GM19238 (cell line): ENCODE results near the gene PRR20G.
"Not testable (repeated sequence)": the region's sequence is repeated elsewhere in the genome, so short reads cannot be mapped to it uniquely, and the experiment has no call there.

ENCODE experiments used
- DNase-seq: peaks from one replicate; pipeline ENCODE4 v3.0.0; 2011; ENCODE audit warnings: low spot score; ENCODE audit not compliant: insufficient read length

Gene PRR20G

DNA sequence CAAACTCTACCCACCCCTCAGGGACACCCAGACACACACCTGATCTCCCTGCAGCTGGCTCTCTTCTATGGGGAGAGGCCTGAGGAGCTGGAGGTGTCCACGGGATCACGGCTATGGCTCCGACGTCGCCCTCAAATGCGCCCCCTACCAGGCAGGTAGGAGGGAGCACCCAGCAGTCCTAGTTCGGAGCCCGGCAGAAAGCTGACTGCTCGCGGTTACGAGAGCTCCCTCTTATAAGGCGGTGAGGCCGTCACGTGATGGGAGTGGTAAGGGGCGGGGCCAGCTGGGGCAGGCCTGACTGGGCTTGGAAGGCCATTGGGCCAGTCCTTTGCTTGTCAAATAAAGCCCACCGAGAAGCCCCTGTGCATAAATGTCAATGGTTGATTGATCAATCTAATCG lies at the start of gene PRR20G:
TSS of gene PRR20G (minus strand) at position 207 of the 400 bp plus-strand sequence. CDS start 681 bp downstream, outside the sequence.
- no peak for DNase-seq

DNA sequence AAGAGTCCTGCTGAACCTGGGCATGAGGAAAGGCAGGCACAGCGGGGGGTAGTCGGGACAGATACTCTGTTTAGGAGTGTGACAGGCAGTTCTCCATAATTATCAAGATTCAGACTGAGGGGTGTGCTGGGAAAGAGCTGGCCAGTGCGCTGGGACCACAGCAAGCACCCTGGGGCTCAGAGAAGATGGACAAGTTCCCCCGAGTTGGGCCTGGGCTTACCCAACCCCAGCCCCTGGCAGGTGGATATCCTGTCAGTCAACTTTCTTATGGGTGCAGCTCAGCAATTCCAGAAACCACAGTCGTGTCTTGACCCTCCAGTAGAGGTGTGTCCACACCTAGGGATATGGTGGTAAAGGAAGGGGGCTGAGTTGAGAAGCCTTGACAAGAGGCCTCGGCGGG lies 49.2 kb upstream of the PRR20G start:
- no peak for DNase-seq

DNA sequence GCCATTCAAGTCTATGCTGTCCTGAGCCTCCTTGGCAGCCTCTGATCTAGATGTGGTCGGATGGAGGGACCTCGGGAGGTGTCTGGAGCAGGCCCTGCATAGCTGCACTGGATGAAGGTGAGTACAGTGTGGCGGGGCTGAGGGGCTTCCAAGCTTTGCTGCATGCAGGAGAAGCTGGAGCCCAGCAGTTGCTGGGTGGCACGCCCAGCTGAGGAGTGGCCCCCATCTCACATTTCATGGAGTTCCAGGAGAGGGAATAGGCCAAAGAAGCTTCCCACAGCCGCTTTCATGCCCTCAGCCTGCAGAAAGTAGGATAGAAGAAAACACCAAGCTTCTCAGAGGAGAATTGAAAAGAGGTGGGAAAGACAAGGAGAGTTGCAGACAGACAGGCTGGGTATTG lies 48.3 kb upstream of the PRR20G start:
- DNase-seq, result no peak

DNA sequence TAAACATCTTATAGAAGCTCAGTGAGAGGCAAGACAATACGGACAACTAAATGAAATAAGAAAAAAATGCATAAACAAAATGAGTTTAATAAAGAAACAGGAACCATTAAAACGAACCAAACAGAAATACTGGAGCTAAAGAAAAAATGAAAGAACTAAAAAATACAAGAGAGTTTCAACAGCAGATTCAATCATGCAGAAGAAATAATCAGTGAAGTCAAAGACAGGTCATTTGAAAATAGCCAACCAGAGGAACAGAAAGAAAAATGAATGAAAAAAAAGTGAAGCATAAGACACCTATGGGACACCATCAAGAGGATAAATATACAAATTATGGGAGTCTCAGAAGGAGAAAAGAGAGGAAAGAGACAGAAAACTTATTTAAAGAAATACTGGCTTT lies 42.5 kb upstream of the PRR20G start:
- DNase-seq, result no peak

DNA sequence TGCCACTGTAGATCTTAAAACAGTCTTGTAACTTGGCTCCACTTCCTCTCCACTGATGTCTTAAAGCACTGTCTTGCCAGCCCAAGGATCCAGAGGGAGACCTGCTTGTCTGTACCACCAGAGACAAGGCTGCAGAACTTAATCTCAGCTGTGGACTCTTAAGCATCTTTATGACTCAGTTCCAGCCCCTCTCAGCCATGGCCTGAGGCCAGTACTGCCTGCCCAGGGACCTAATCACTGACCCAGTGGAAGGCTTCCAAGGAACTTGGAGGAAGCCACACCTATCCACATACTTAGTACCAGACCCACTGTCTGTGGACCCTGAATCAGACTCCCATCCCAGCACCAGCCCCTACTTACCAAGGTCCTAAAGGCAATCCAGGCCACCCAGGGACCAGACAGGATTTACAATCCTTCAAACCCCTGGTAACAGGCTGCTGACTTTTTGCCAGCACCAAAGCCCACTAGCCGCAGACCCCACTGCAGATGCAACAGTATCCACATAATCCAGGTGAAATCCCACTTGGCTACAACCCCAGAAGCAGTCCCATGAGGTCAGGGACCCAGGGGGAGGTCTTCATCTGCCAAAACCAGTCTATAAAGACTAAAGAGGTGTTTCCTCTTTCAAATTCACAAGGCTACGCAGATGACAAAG lies 41.9 kb upstream of the PRR20G start:
- DNase-seq, result no peak

DNA sequence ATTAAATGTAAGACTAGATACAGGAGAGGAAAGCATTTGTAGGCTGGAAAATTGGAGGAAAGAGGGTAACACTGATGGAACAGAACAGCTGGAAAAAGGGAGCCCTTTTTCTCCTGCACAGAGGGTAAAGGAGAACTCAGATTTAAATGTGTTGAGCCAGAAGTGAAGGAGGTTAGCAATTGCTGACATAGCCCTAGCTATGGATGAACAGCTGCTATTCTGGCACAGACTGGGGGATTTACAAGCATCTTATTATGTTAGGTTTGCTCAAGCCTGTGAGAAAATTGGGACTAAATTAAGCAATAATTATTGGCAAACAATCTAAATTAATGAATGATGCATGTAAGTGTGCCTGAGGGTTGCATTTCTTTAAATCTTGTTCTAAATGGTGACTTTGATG lies 40.6 kb upstream of the PRR20G start:
- no peak for DNase-seq

DNA sequence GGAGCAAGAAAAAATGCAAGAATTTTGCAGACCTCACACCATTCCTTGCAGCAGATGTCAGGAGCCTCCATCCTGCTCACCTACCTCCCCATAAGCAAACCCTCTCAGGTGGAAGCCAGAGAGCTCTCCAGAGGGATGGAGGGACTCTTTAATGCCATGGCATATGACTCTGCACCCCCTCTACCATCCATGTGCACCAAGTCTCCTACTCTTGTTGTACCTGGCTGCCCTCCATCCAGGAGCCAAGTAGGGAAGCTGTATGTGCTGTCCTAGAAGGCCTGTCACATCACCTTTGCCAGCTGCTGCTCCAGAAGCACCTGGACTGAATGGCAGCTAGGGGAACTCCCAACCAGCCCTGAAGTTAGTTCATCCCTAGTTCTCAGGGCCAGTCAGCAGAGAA lies 38.5 kb upstream of the PRR20G start:
- DNase-seq, result no peak

DNA sequence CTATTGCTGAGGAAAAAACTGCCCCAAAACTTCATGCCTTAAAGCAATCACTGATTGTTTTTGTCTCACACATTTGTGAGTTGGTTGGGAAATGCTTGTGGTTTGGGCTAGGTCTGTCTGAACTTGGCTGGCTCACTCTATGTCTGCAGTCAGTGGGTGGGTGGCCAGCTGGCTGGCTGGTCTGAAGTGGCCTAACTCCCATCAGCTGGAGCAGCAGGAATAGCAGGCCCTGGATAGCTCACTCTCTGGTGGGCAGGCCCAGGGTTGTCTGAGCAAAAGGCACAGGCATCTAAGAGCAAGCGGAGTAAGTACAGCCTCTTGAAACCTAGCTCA lies 37.7 kb upstream of the PRR20G start:
- DNase-seq, result no peak

DNA sequence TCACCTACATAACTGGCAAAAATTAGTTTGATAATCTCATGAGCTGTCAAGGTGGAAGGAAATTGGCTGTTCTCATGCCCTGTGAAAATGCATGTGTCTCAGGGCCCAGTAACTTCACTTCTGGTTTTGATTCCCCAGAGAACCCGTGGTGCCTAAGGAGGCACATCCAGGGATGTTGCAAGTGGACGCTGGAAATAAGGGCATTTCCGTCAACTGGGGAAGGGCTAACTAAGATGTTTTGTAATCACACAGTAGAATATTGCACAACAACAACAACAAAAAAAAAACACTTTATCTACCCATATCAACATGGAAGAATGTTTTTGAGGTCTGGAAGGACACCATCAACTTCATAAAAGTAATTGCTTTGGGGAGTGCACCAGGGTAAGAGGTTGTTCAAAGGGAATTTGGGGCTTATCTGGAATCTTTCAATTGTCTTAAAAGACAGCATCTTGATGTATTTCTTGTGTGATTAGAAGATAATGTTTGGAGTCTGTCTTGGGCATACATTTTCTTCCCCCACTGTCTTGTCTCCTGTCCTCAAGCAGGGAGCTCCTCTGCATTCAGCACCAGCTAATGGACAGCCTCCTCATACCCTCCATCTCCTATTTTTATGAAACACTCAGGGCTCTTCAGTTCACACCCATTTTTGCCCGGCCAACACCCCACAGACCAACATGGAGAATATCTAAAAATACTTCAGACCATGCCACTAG lies 37.2 kb upstream of the PRR20G start:
- DNase-seq, result no peak

DNA sequence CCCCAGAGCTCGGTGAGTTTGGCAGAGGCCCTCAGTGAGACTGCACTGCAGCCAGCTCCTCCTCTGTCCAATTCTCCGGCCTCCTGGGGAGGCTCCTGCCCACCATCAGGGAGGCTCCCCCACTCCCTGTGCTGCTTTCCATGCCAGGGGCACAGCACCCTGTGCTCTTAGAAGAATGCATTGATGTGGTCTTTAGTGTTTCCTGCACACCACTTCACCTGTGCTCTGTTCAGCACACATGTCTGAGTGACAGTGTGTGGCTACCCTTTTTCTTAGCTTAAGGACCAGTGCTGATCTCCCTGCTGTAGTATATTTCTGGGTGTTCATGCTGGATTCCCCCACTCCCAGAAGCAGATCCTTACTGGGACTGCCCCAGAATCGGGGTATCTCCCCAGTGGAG lies 36.2 kb upstream of the PRR20G start:
- no peak for DNase-seq

DNA sequence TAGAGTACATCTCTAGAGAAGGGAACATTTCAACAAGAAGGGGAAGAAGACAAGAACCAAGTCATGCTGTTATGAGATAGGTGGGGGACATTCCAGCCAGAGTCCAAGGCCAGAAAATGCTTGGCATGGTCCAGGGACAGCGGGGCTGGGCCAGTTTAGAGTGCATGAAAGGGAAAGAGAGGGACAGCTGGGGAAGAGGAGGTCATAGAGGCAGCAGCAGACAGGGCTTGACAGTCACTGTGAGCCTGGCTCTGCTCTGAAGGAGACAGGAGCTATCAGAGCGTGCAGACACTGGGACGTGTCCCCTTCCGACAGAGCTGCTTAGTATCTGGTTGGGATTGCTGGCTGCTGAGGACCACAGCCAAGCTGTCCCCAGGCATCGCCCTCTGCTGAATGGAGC lies 35.7 kb upstream of the PRR20G start:
- no peak for DNase-seq

DNA sequence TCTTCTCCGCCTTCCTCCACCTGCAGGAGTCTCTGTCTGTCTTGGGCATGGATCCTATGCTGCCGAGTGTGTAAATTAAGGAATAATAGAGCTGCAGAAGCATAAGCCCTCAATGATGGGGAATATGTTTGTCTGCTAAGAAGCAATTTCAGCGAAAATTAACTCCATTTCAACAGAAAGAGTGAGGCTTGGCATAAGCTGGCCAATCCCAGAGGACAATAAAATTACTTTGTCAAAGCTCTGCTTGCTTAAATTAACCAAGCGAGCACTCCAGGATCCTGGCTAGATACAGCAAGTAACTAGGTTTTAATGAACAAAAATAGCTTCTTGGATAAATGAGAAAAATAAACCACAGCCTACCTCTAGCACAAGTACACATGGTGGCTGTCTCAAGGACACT lies 33.5 kb upstream of the PRR20G start:
- no peak for DNase-seq

DNA sequence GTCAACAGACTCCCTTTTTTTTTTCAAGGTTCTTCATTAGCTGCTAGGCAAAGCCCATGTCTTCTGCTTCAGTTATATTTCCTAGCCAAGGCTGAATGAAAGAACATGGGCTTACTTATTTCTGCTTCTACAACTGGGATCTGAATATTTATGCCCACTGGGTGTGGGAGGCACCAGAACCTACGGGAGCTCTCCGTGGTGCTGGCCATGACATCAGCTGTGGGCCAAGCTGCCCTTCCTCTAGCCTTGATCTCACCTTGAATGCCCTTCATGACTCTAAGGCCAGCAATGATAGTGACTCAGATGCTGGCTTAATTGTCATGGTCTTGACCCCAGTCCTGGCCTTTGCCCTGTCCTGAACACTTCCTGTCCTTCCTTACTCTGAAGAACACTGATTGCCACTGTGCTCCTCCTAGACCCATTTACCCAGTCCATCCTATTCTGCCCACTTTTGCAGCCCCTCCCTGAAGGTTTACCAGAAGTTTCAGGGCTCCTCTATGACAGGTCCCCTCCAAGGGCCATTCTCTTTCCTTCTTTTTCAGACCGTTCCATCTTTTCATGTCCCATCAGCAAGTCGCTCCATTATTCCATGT lies 32.8 kb upstream of the PRR20G start:
- DNase-seq, result no peak

DNA sequence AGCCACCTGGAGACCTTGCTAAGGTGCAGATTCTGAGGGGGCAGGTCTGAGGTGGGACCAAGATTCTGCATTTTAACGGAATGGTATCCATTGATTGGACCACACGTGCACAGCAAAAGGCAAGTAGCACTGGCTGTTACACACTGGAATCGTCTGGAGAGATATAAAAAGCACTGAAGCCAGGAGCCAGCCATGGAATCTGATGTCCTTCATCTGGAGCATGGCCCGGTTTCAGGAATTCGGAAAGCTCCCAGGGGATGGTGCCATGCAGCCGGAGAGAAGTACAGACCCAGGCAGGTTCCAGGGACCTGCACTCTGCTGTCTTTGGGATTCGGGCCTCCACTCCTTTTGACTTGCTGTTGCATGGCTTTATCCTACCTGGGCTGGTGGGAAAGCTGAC lies 28.8 kb upstream of the PRR20G start:
- DNase-seq, result no peak

DNA sequence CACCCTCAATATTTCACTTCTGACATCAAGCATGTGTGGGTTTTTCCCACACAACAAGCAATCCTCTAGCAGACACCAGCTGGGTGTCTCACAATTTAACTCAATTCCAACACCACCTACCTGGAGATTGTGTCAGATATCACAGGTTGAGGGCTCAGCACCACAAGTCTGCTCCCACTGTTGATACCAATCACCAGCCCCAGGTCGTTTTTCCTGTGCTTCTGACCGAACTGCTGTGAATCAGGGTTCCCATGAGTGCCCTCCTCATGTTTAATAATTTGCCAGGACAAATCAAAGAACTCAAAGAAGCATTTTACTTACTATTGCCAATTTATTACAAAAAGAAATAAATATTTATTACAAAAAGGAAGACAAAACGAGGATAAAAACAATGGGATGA lies 25.0 kb upstream of the PRR20G start:
- DNase-seq, result no peak

DNA sequence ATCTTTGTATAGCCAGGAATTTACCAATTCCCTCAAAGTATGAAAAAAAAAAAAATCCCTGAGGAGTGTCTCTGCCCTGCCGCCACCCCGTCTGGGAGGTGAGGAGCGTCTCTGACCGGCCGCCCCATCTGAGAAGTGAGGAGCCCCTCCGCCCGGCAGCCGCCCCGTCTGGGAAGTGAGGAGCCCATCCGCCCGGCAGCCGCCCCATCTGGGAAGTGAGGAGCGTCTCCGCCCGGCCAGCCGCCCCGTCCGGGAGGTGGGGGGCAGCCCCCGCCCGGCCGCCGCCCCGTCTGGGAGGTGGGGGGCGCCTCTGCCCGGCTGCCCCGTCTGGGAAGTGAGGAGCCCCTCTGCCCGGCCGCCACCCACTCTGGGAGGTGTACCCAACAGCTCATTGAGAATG lies 21.0 kb upstream of the PRR20G start:
- DNase-seq, result not testable (repeated sequence)

DNA sequence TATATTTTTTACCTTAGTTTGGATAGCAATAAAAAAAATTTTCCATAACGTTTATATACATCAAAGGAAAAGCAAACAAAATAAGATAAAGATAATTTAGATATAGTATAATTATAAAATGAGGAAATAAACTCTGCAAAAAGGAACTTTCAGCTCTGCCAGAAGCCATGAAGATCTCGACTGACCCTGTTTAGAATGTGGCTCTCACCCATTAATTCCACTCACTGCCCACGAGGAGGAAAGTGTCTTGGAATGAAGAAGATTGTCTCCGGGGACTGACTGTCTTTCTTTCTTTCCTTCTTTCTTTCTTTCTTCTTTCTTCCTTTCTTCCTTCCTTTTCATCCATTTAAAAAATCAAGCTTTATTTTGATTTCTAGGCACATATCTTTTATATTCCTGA lies 20.1 kb upstream of the PRR20G start:
- no peak for DNase-seq

DNA sequence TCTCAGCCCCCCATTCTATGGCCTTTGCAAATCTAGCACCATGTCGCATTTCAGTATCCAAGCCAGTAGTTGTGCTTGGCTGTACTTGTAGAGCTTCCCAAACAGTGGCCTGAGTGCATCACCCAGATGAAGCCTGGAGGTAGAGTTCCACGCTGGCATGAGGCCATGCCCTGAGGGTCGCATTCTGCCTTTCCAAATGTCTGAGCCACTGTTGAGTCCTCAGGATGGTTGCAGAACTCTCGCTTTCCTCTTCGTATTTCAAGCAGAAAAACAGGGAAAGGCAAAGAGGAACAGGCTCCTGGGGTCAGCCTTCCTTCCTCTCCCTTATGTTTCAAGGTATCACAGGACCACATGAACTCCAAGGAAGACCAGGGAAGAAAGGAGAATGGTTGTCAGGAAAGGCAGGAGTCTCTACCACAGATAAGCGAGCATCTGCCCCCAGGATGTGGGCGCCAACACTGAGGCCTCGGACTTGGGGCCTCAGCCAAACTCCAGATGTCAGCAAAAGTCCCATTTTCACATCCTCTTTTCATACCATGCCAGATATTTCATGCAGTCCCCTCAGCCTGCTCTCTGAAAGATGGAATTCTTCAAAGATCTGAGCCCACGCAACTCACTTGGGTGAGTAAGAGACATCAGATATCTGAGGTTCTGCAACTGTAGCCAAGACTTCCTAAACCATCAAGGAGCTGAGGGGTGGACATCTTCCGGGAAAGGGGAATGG lies 19.4 kb upstream of the PRR20G start:
- no peak for DNase-seq

DNA sequence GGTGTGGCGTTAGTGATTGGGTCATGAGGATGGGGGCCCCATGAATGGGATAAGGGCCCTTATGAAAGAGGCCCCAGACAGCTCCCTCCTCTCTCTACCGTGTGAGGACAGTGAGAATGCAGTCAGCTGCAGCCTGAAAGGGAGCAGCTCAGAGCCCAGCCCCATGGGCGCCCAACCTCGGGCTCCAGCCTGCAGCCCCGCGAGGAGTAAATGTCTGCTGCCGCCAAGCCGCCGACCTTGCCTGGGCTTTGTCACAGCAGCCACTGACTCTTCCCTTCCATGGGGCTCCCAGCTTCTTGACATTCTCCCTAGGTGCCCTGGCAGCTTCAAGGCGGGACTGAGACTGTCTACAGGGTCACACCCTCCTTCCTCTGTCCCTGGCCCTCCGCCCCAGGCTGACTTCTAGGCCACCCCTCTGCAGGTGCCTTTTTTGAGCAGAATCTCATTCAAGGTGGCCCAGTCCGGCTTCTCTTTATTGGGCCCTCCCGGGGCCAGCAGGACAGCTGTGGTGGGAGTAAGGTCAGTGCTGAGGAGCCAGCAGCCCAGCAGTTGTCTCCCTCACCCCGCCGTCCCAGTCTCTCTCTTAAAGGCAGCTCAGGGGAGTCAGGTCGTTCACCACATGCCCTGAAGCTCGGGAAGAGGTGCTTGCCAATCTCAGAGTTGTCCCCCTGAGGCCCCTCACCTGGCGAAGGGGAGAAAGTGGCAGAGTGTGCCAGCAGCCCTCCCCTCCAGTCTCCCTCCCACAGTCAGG lies 18.7 kb upstream of the PRR20G start:
- no peak for DNase-seq

DNA sequence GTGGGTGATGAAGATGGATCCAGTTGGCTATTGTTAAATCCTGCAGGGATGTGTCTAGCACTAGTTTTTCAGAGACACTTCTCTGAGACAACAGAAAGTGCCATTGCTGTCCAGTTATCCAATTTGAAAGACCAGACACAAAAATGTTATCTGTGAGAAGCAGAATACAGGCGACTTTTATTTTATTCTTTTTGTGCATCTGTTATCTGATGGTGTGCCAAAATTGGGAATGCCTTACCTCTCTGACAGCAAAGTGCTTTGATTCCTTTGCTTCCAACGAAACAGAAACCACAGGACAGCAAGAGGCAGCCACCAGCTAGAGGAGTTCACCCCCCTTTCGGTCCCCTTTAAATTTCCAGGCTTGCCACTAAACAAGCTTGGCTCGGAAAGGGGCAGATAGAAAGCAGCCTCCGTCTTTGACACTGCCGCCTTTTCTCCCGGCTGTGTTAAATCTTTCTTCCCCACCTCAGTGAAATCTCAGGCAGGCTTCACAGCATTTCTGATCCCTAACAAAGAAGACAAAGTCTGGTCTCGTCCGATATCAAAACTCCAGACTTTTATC lies 17.7 kb upstream of the PRR20G start:
- DNase-seq, result no peak

DNA sequence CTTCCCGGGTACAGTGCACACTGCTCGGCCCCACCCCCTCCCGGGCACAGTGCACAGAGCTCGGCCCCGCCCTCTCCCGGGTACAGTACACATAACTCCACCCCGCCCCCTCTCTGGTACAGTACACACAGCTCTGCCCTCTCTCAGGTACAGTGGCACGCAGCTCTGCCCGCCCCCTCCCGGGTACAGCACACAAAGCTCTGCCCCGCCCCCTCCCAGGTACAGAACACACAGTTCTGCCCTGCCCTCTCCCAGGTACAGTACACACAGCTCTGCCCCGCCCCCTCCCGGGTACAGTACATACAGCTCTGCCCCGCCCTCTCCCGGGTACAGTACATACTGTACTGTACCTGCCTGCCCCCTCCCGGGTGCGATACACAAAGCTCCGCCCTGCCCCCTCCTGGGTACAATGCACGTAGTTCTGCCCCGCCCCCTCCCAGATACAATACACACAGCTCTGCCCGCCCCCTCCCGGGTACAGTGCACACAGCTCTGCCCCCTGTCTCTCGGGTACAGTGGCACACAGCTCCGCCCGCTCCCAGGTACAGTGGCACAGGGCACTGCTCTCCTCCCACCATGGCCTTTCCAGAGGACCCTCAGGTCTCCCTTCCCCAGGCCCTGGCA lies 16.4 kb upstream of the PRR20G start:
- no peak for DNase-seq
